ENCODE results near the gene PEPD.

PEPD gene

GRCh38 chr19:33462112-33462791 is 59.3 kb downstream of the PEPD start:
- no peak overlapping the region for H3K4me3 Mint-ChIP-seq
- no peaks in the 10 kb centered on the region for H3K4me1 Mint-ChIP-seq (ENCODE audit: low read depth)

GRCh38 chr19:33461256-33462111 is 60.1 kb downstream of the PEPD start:
- Mint-ChIP-seq H3K27me3 (ENCODE audit: low read depth) (no peaks in the 10 kb centered on the region), H3K4me1 (ENCODE audit: low read depth) (no peaks in the 10 kb centered on the region), H3K27ac (no peak overlapping the region), H3K9me3 (no peaks in the 10 kb centered on the region), H3K4me3 (no peak overlapping the region), H3K36me3 (ENCODE audit: low read depth) (no peaks in the 10 kb centered on the region)

More at GRCh38 chr19:33462112-33462791, 59.3 kb downstream of the PEPD start:
- H3K9me3 Mint-ChIP-seq = no peaks in the 10 kb centered on the region
- no peaks in the 10 kb centered on the region for H3K27me3 Mint-ChIP-seq (ENCODE audit: low read depth)
- no peak overlapping the region for H3K27ac Mint-ChIP-seq
- H3K36me3 Mint-ChIP-seq (ENCODE audit: low read depth) = no peaks in the 10 kb centered on the region

GRCh38 chr19:33460221-33460908 is 61.2 kb downstream of the PEPD start:
- Mint-ChIP-seq H3K36me3 (ENCODE audit: low read depth) (no peaks in the 10 kb centered on the region), H3K27ac (no peak overlapping the region), H3K4me3 (no peak overlapping the region), H3K4me1 (ENCODE audit: low read depth) (no peaks in the 10 kb centered on the region), H3K27me3 (ENCODE audit: low read depth) (no peaks in the 10 kb centered on the region), H3K9me3 (no peaks in the 10 kb centered on the region)

GRCh38 chr19:33459222-33460090 is 62.1 kb downstream of the PEPD start:
- no peak overlapping the region for H3K4me3 Mint-ChIP-seq
- H3K27ac Mint-ChIP-seq = no peak overlapping the region
- H3K27me3 Mint-ChIP-seq (ENCODE audit: low read depth) = no peaks in the 10 kb centered on the region
- H3K4me1 Mint-ChIP-seq (ENCODE audit: low read depth) = no peaks in the 10 kb centered on the region
- no peaks in the 10 kb centered on the region for H3K36me3 Mint-ChIP-seq (ENCODE audit: low read depth)
- no peaks in the 10 kb centered on the region for H3K9me3 Mint-ChIP-seq

GRCh38 chr19:33458807-33459206 is 62.8 kb downstream of the PEPD start:
- H3K36me3 Mint-ChIP-seq (ENCODE audit: low read depth) = no peaks in the 10 kb centered on the region
- no peak overlapping the region for H3K4me3 Mint-ChIP-seq
- H3K4me1 Mint-ChIP-seq (ENCODE audit: low read depth) = no peaks in the 10 kb centered on the region
- no peaks in the 10 kb centered on the region for H3K9me3 Mint-ChIP-seq
- H3K27me3 Mint-ChIP-seq (ENCODE audit: low read depth) = no peaks in the 10 kb centered on the region
- H3K27ac Mint-ChIP-seq = no peak overlapping the region

- Mint-ChIP-seq H3K27me3 (ENCODE audit: low read depth) (no peaks in the 10 kb centered on the region), H3K4me1 (ENCODE audit: low read depth) (no peaks in the 10 kb centered on the region), H3K27ac (no peak overlapping the region), H3K9me3 (no peaks in the 10 kb centered on the region), H3K4me3 (no peak overlapping the region), H3K36me3 (ENCODE audit: low read depth) (no peaks in the 10 kb centered on the region)
Measured at GRCh38 chr19:33458171-33458633, 63.4 kb downstream of the PEPD start.

- no peaks in the 10 kb centered on the region for H3K36me3 Mint-ChIP-seq (ENCODE audit: low read depth)
- H3K27me3 Mint-ChIP-seq (ENCODE audit: low read depth) = no peaks in the 10 kb centered on the region
- no peak overlapping the region for H3K4me3 Mint-ChIP-seq
- no peaks in the 10 kb centered on the region for H3K9me3 Mint-ChIP-seq
- no peaks in the 10 kb centered on the region for H3K4me1 Mint-ChIP-seq (ENCODE audit: low read depth)
- H3K27ac Mint-ChIP-seq = no peak overlapping the region
Measured at GRCh38 chr19:33456845-33457220, 64.8 kb downstream of the PEPD start.

GRCh38 chr19:33456076-33456844 is 65.3 kb downstream of the PEPD start:
- Mint-ChIP-seq H3K36me3 (ENCODE audit: low read depth) (no peaks in the 10 kb centered on the region), H3K4me3 (no peak overlapping the region), H3K27ac (no peak overlapping the region), H3K27me3 (ENCODE audit: low read depth) (no peaks in the 10 kb centered on the region), H3K4me1 (ENCODE audit: low read depth) (no peaks in the 10 kb centered on the region), H3K9me3 (no peaks in the 10 kb centered on the region)

- Mint-ChIP-seq H3K9me3 (no peaks in the 10 kb centered on the region), H3K36me3 (ENCODE audit: low read depth) (no peaks in the 10 kb centered on the region), H3K27me3 (ENCODE audit: low read depth) (no peaks in the 10 kb centered on the region), H3K4me1 (ENCODE audit: low read depth) (no peaks in the 10 kb centered on the region), H3K4me3 (no peak overlapping the region), H3K27ac (no peak overlapping the region)
Measured at GRCh38 chr19:33453265-33453664, 68.3 kb downstream of the PEPD start.

- H3K27me3 Mint-ChIP-seq (ENCODE audit: low read depth) = no peaks in the 10 kb centered on the region
- no peak overlapping the region for H3K27ac Mint-ChIP-seq
- H3K9me3 Mint-ChIP-seq = no peaks in the 10 kb centered on the region
- no peak overlapping the region for H3K4me3 Mint-ChIP-seq
- no peaks in the 10 kb centered on the region for H3K36me3 Mint-ChIP-seq (ENCODE audit: low read depth)
- no peaks in the 10 kb centered on the region for H3K4me1 Mint-ChIP-seq (ENCODE audit: low read depth)
Measured at GRCh38 chr19:33450689-33451088, 70.9 kb downstream of the PEPD start.

- Mint-ChIP-seq H3K27me3 (ENCODE audit: low read depth) (no peaks in the 10 kb centered on the region), H3K9me3 (no peaks in the 10 kb centered on the region), H3K36me3 (ENCODE audit: low read depth) (no peaks in the 10 kb centered on the region), H3K4me3 (no peak overlapping the region), H3K4me1 (ENCODE audit: low read depth) (no peaks in the 10 kb centered on the region), H3K27ac (no peak overlapping the region)
Measured at GRCh38 chr19:33449799-33450198, 71.8 kb downstream of the PEPD start.

GRCh38 chr19:33448159-33448516 is 73.5 kb downstream of the PEPD start:
- Mint-ChIP-seq H3K9me3 (no peaks in the 10 kb centered on the region), H3K36me3 (ENCODE audit: low read depth) (no peaks in the 10 kb centered on the region), H3K4me3 (no peak overlapping the region), H3K27ac (no peak overlapping the region), H3K4me1 (ENCODE audit: low read depth) (no peaks in the 10 kb centered on the region), H3K27me3 (ENCODE audit: low read depth) (no peaks in the 10 kb centered on the region)

- Mint-ChIP-seq H3K9me3 (no peaks in the 10 kb centered on the region), H3K36me3 (ENCODE audit: low read depth) (no peaks in the 10 kb centered on the region), H3K27me3 (ENCODE audit: low read depth) (no peaks in the 10 kb centered on the region), H3K4me3 (no peak overlapping the region), H3K27ac (no peak overlapping the region), H3K4me1 (ENCODE audit: low read depth) (no peaks in the 10 kb centered on the region)
Measured at GRCh38 chr19:33447336-33448158, 74.0 kb downstream of the PEPD start.

Data from T-helper 1 cell treated with Interleukin-12 subunit alpha and Interleukin-12 subunit beta and Interleukin-4 antibody, amounts not matched to agents 30 μg/mL and 1 μg/mL, for 36 hours (primary cell).